ENCODE data around the gene KCNJ12. TPM values are rescaled to one million over a fixed set of nuclear protein-coding genes. Genes with fewer than 3 reads are reported as not detected.
A peak's percentile ranks its signal among the peaks of the same experiment; 100 is the strongest.

The KCNJ12 gene
- polyA plus RNA-seq, 3 donors = not detected

DNA sequence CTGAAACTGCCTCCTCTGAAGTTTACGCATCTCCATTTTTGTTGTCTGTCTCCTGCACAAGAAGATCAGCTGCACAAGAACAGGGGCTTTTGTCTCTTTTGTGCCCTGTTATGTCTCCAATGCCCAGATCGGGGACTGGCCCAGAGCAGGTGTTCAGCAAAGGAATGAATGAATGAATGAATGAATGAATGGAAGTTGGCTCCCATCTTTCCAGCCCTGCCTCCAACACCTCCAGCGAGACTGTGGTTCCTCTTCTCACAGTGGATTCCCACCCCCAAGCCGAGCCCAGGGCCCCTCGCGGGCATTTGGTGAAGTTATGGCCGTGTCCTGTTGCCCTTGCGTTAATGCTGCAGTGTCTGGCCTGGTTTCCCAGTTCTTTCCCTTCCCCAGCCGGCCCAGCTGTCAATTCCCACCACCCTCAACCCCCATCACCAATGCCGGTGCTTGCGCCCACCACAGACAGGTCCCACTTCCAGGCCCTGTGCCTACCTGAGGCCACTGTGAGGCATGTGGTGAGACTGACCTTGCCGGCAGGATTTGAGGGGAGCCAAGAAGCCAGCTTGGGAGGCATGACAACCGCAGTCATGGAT, 21.3 kb upstream of the KCNJ12 start:
- Histone ChIP-seq H3K79me2 (ENCODE audit: insufficient read depth, low read length) (no peaks in the 10 kb centered on the region), H3K4me1 (ENCODE audit: control insufficient read depth in 1 of 2, insufficient read depth in 2 of 2, low read length in 2 of 2) (no peaks in the 10 kb centered on the region), H3K9ac (ENCODE audit: insufficient read depth, low read length, poor library complexity, severe bottlenecking) (no peak overlapping the region), H3K9me3 (replicated peaks in 1 of 2; ENCODE audit: control insufficient read depth in 1 of 2, insufficient read depth in 1 of 2, low read length in 2 of 2) (no peaks in the 10 kb centered on the region), H3K4me3 (replicated peaks in 1 of 3; ENCODE audit: low read depth in 2 of 3, low read length in 3 of 3) (no peak overlapping the region), H3K36me3 (replicated peaks in 1 of 2; ENCODE audit: control insufficient read depth in 1 of 2, insufficient read depth in 2 of 2, low read length in 2 of 2) (no peaks in the 10 kb centered on the region), H2AFZ (ENCODE audit: insufficient read depth, low read depth, low read length, poor library complexity, severe bottlenecking) (no peak overlapping the region), H3K27ac (ENCODE audit: low read depth in 1 of 2, low read length in 2 of 2) (no peak overlapping the region), H3K27me3 (ENCODE audit: control insufficient read depth in 2 of 2, insufficient read depth in 2 of 2, low read length in 2 of 2) (no peaks in the 10 kb centered on the region), H4K20me1 (ENCODE audit: insufficient read depth, low read length) (no peaks in the 10 kb centered on the region), H3K4me2 (replicated peaks; ENCODE audit: extremely low read depth, low read length, poor library complexity, severe bottlenecking) (no peak overlapping the region)
- H3K36me3 Mint-ChIP-seq = no peaks in the 10 kb centered on the region
- peaks cover 0 to 2% (median 0%) of the 10 kb centered on the region in 7 donors for H3K9me3 Mint-ChIP-seq
- H3K27ac Mint-ChIP-seq = peak overlapping the region in 1 of 7 donors; percentile 38
- no peak overlapping the region for H3K4me3 Mint-ChIP-seq
- peaks cover 7% of the 10 kb centered on the region for H3K4me1 Mint-ChIP-seq
- TF ChIP-seq, protein P1, sequence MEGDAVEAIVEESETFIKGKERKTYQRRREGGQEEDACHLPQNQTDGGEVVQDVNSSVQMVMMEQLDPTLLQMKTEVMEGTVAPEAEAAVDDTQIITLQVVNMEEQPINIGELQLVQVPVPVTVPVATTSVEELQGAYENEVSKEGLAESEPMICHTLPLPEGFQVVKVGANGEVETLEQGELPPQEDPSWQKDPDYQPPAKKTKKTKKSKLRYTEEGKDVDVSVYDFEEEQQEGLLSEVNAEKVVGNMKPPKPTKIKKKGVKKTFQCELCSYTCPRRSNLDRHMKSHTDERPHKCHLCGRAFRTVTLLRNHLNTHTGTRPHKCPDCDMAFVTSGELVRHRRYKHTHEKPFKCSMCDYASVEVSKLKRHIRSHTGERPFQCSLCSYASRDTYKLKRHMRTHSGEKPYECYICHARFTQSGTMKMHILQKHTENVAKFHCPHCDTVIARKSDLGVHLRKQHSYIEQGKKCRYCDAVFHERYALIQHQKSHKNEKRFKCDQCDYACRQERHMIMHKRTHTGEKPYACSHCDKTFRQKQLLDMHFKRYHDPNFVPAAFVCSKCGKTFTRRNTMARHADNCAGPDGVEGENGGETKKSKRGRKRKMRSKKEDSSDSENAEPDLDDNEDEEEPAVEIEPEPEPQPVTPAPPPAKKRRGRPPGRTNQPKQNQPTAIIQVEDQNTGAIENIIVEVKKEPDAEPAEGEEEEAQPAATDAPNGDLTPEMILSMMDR (IDR thresholded peaks at IDR 0.05) = no peak
- peaks cover 5 to 14% (median 5%) of the 10 kb centered on the region in 3 donors for H3K27me3 Mint-ChIP-seq (ENCODE audit: low read depth in 3 of 3)
- no peak for DNase-seq
- intact Hi-C loops (cut with micrococcal nuclease) = no loop called here
- WGBS (ENCODE audit: insufficient coverage) = 90% methylated on average over 9 of the region's 13 CpGs

DNA sequence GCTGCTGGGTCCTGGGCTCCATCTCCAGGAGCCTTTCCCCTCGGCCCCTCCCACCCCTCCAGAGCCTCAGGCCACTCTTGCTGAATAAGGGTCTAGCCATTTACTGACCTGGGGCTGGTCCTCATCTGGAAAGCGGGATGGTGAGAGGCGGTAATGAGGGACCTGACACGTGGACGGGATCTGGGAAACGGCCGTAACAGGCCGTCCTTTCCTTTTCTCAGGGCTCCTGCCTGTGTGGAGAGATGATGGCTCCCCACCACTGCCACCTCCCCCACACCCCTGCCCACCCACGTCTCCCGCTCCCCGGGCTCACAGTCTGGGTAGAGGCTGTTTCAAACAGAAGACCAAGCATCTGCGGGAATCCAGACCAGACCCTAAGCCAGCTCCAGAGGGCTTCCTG, 20.6 kb upstream of the KCNJ12 start:
- DNase-seq = no peak
- H3K36me3 Mint-ChIP-seq = no peaks in the 10 kb centered on the region
- no peaks in the 10 kb centered on the region for H3K27me3 ChIP-seq (ENCODE audit: control insufficient read depth in 2 of 2, insufficient read depth in 2 of 2, low read length in 2 of 2)
- no peaks in the 10 kb centered on the region for H3K79me2 ChIP-seq (ENCODE audit: insufficient read depth, low read length)
- H3K4me1 ChIP-seq (ENCODE audit: control insufficient read depth in 1 of 2, insufficient read depth in 2 of 2, low read length in 2 of 2) = no peaks in the 10 kb centered on the region
- no peak overlapping the region for H3K9ac ChIP-seq (ENCODE audit: insufficient read depth, low read length, poor library complexity, severe bottlenecking)
- H3K9me3 Mint-ChIP-seq = peaks cover 0 to 2% (median 0%) of the 10 kb centered on the region in 7 donors
- peaks cover 7% of the 10 kb centered on the region for H3K4me1 Mint-ChIP-seq
- no peaks in the 10 kb centered on the region for H4K20me1 ChIP-seq (ENCODE audit: insufficient read depth, low read length)
- H3K4me3 Mint-ChIP-seq = no peak overlapping the region
- no peaks in the 10 kb centered on the region for H3K36me3 ChIP-seq (replicated peaks in 1 of 2; ENCODE audit: control insufficient read depth in 1 of 2, insufficient read depth in 2 of 2, low read length in 2 of 2)
- WGBS (ENCODE audit: insufficient coverage) = 100% methylated on average over 2 of the region's 12 CpGs
- H3K27me3 Mint-ChIP-seq (ENCODE audit: low read depth in 3 of 3) = peaks cover 5 to 14% (median 5%) of the 10 kb centered on the region in 3 donors
- TF ChIP-seq, protein P1 (IDR thresholded peaks at IDR 0.05) = no peak
- intact Hi-C loops (cut with micrococcal nuclease) = no loop called here
- H3K4me3 ChIP-seq (replicated peaks in 1 of 3; ENCODE audit: low read depth in 2 of 3, low read length in 3 of 3) = no peak overlapping the region
- no peaks in the 10 kb centered on the region for H3K9me3 ChIP-seq (replicated peaks in 1 of 2; ENCODE audit: control insufficient read depth in 1 of 2, insufficient read depth in 1 of 2, low read length in 2 of 2)
- H3K4me2 ChIP-seq (replicated peaks; ENCODE audit: extremely low read depth, low read length, poor library complexity, severe bottlenecking) = no peak overlapping the region
- H2AFZ ChIP-seq (ENCODE audit: insufficient read depth, low read depth, low read length, poor library complexity, severe bottlenecking) = no peak overlapping the region
- no peak overlapping the region for H3K27ac Mint-ChIP-seq
- no peak overlapping the region for H3K27ac ChIP-seq (ENCODE audit: low read depth in 1 of 2, low read length in 2 of 2)

Measured in CD14-positive monocyte (primary cell).